Left lobe of liver (tissue), 2 donors: ENCODE results near the gene LBHD2. TPM values are rescaled to one million over a fixed set of nuclear protein-coding genes. Genes with fewer than 3 reads are reported as not detected.
A peak's percentile ranks its signal among the peaks of the same experiment; 100 is the strongest.

Experiments
- ATAC-seq: fragments of 200-7000 bp; cut with Tn5 transposase; one replicate; pipeline ENCODE4 v1.9.1; 2020; ENCODE audit warnings: mild to moderate bottlenecking, moderate library complexity
- DNase-seq: peaks from one replicate; pipeline ENCODE4 v3.0.0-alpha.2; 2020; ENCODE audit warnings: low spot score
- total RNA-seq: library from RNA; stranded (reverse); gene quantifications from one replicate; pipeline ENCODE4 v1.2.1, GENCODE V29; 2021
- donor health status: DM: no; HTN: no; CAD: no; lungs with moderate emphysema.
- donor health status: DM: no; HTN: yes; CAD: no.

Gene LBHD2
- total RNA-seq, 1 donor from 2014 or later: not detected

GRCh38 chr14:103067231-103067954, 16.6 kb upstream of the LBHD2 start:
- no peak for DNase-seq
- no peak for ATAC-seq

GRCh38 chr14:103068351-103069073, 15.5 kb upstream of the LBHD2 start:
- no peak for DNase-seq
- ATAC-seq: peak; percentile 8

GRCh38 chr14:103070263-103070885, 13.6 kb upstream of the LBHD2 start:
- ATAC-seq (no peak), DNase-seq (no peak)

GRCh38 chr14:103070971-103071542, 13.0 kb upstream of the LBHD2 start:
- no peak for DNase-seq
- peak; percentile 5 for ATAC-seq

GRCh38 chr14:103071544-103072251, 12.3 kb upstream of the LBHD2 start:
- DNase-seq (no peak), ATAC-seq (no peak)

GRCh38 chr14:103072595-103073366, 11.2 kb upstream of the LBHD2 start:
- ATAC-seq (no peak), DNase-seq (no peak)

GRCh38 chr14:103073367-103073875, 10.6 kb upstream of the LBHD2 start:
- ATAC-seq (no peak), DNase-seq (peak; percentile 46)

- no peak for ATAC-seq
- DNase-seq: peak; percentile 43
Observed at GRCh38 chr14:103073876-103074728, 9.9 kb upstream of the LBHD2 start.

- DNase-seq (peak; percentile 69), ATAC-seq (peak; percentile 29)
Observed at GRCh38 chr14:103074729-103075367, 9.2 kb upstream of the LBHD2 start.

GRCh38 chr14:103078420-103078749, 5.6 kb upstream of the LBHD2 start:
- ATAC-seq (peak; percentile 63), DNase-seq (peak; percentile 80)

- DNase-seq: no peak
- ATAC-seq: no peak
Observed at GRCh38 chr14:103078860-103079587, 5.0 kb upstream of the LBHD2 start.

GRCh38 chr14:103081951-103082350, 2.1 kb upstream of the LBHD2 start:
- no peak for DNase-seq
- ATAC-seq: no peak

- peak; percentile 17 for ATAC-seq
- no peak for DNase-seq
Observed at GRCh38 chr14:103085106-103086091, 1.4 kb downstream of the LBHD2 start.

- DNase-seq (no peak), ATAC-seq (no peak)
Observed at GRCh38 chr14:103086771-103087342, 2.8 kb downstream of the LBHD2 start.

GRCh38 chr14:103087343-103087835, 3.4 kb downstream of the LBHD2 start:
- ATAC-seq (no peak), DNase-seq (no peak)

GRCh38 chr14:103088921-103089320, 4.9 kb downstream of the LBHD2 start:
- DNase-seq: no peak
- ATAC-seq: no peak
